OCI-LY7 (cell line): ENCODE data around the gene TTLL9. TPM values are rescaled to one million over a fixed set of nuclear protein-coding genes. Genes with fewer than 3 reads are reported as not detected.
"Not testable (repeated sequence)": the region's sequence is repeated elsewhere in the genome, so short reads cannot be mapped to it uniquely, and the experiment has no call there.

Experiments
- BruUV-seq: library from RNA; stranded (reverse); fragments of 400-500 nt; replicated peaks from 2 replicates; lab custom pipeline; 2021; lab: Mats Ljungman, UMichigan
- CTCF ChIA-PET: fragments of 300-600 bp; sonication (Branson Sonifier 250); formaldehyde crosslinking; loops from one replicate; lab custom pipeline; 2022; ENCODE audit warnings: antibody characterized with exemption; ENCODE audit not compliant: unreplicated experiment; lab: Charles Lee
- POLR2A ChIA-PET: fragments of 300-600 bp; sonication (Branson Sonifier 250); formaldehyde crosslinking; loops from one replicate; lab custom pipeline; 2022; ENCODE audit warnings: antibody characterized with exemption; lab: Charles Lee
- DNase-seq: peaks from one replicate; pipeline ENCODE4 v3.0.0-alpha.2; 2015; ENCODE audit warnings: low spot score
- H2AFZ ChIP-seq: fragments of 200-600 bp; sonication (generic), shearing (Covaris generic); 2 replicates; pipeline ENCODE4 v1.6.1; 2014; ENCODE audit warnings: mild to moderate bottlenecking, antibody characterized with exemption, low read length, moderate library complexity
- H3K27ac ChIP-seq: fragments of 200-600 bp; sonication (generic); 2 replicates; pipeline ENCODE4 v1.5.1; 2014; ENCODE audit warnings: mixed run types, low read depth, mild to moderate bottlenecking, moderate library complexity, low read length, inconsistent platforms; ENCODE audit not compliant: poor library complexity, severe bottlenecking
- H3K36me3 ChIP-seq: fragments of 200-600 bp; sonication (generic); 2 replicates; pipeline ENCODE4 v1.6.1; 2014; ENCODE audit warnings: mild to moderate bottlenecking, antibody characterized with exemption, low read length, moderate library complexity, mixed read lengths; ENCODE audit not compliant: insufficient read depth
- H3K4me1 ChIP-seq: fragments of 200-600 bp; sonication (generic); 2 replicates; pipeline ENCODE4 v1.5.1; 2014; ENCODE audit warnings: mild to moderate bottlenecking, low read length; ENCODE audit not compliant: insufficient read depth, poor library complexity, severe bottlenecking
- H3K4me2 ChIP-seq: fragments of 200-600 bp; sonication (generic); 2 replicates; pipeline ENCODE4 v1.6.1; 2014; ENCODE audit warnings: mild to moderate bottlenecking, low read length
- H3K4me3 ChIP-seq: fragments of 200-600 bp; sonication (generic); 2 replicates; pipeline ENCODE4 v1.5.1; 2014; ENCODE audit warnings: mild to moderate bottlenecking, low read depth, low read length; ENCODE audit not compliant: poor library complexity, severe bottlenecking
- H3K79me2 ChIP-seq: fragments of 200-600 bp; sonication (generic); 2 replicates; pipeline ENCODE4 v1.6.1; 2016; ENCODE audit warnings: low read depth, mild to moderate bottlenecking, low read length, moderate library complexity, mixed read lengths; ENCODE audit not compliant: insufficient read depth
- H3K9me2 ChIP-seq: fragments of 200-600 bp; sonication (generic); 2 replicates; pipeline ENCODE4 v1.6.1; 2016; ENCODE audit warnings: mild to moderate bottlenecking, low read length, mixed read lengths; ENCODE audit not compliant: insufficient read depth
- H3K9me3 ChIP-seq: fragments of 200-600 bp; sonication (generic); 2 replicates; pipeline ENCODE4 v1.6.1; 2014; ENCODE audit warnings: mild to moderate bottlenecking, mixed run types, low read length, mixed read lengths
- H4K20me1 ChIP-seq: fragments of 200-600 bp; sonication (generic); 2 replicates; pipeline ENCODE4 v1.6.1; 2014; ENCODE audit warnings: mild to moderate bottlenecking, antibody characterized with exemption, low read length, moderate library complexity, mixed read lengths; ENCODE audit not compliant: insufficient read depth
- CTCF ChIP-seq: fragments of 200-600 bp; sonication (generic); conservative IDR thresholded peaks from 2 replicates; pipeline ENCODE4 v1.5.1; 2014; ENCODE audit warnings: mild to moderate bottlenecking, antibody characterized with exemption, low read length, moderate library complexity, mixed read lengths
- EZH2phosphoT487 ChIP-seq: fragments of 200-600 bp; sonication (generic); IDR thresholded peaks from 2 replicates; pipeline ENCODE4 v1.6.1; 2018; ENCODE audit warnings: low read depth, borderline replicate concordance, mild to moderate bottlenecking, mixed run types, antibody characterized with exemption, low read length, moderate library complexity, mixed read lengths
- intact Hi-C: fragments of 100-400 bp; cut with micrococcal nuclease; formaldehyde crosslinking; loops from one replicate; pipeline ENCODE4 v1.10.0; 2022; ENCODE audit not compliant: unreplicated experiment
- total RNA-seq, 2 experiments: library from RNA; depleted of rRNA in 1 of 2; stranded (reverse); fragments of >200 nt in 1 of 2; shearing (Covaris generic) in 1 of 2; gene quantifications; 2 replicates each; pipeline ENCODE4 v1.2.3, GENCODE V29; 2014 to 2022

The TTLL9 gene
- total RNA-seq, 2 experiments from 2014 or later: not detected

- ChIA-PET POLR2A (no interaction called here), CTCF (no interaction called here)
- Histone ChIP-seq H3K79me2 (no peaks in the 10 kb centered on the region), H3K4me2 (no peak overlapping the region), H3K9me3 (no peaks in the 10 kb centered on the region), H3K9me2 (no peaks in the 10 kb centered on the region), H3K27ac (no peak overlapping the region), H4K20me1 (no peaks in the 10 kb centered on the region), H3K4me1 (peaks cover 8% of the 10 kb centered on the region), H3K36me3 (no peaks in the 10 kb centered on the region), H3K4me3 (no peak overlapping the region), H2AFZ (no peak overlapping the region)
- DNase-seq: no peak
- intact Hi-C loops: loop anchor here (10.0 kb wide), 1 partner anchor 628 kb away; no protein-coding TSS in a partner anchor
- TF ChIP-seq CTCF (no peak), EZH2phosphoT487 (no peak)
- no TSS peak for BruUV-seq
Measured at GRCh38 chr20:31827059-31827458, 43.4 kb upstream of the TTLL9 start.

- POLR2A ChIA-PET, H3K9me3 ChIP-seq, H4K20me1 ChIP-seq, H3K4me1 ChIP-seq, CTCF ChIA-PET, H3K4me2 ChIP-seq, H3K36me3 ChIP-seq, H2AFZ ChIP-seq, H3K9me2 ChIP-seq, H3K27ac ChIP-seq, BruUV-seq, DNase-seq, H3K79me2 ChIP-seq, H3K4me3 ChIP-seq: not testable (repeated sequence)
- intact Hi-C loops: loop anchor here (10.0 kb wide), 1 partner anchor 627 kb away; no protein-coding TSS in a partner anchor
Measured at GRCh38 chr20:31828016-31828415, 42.4 kb upstream of the TTLL9 start.

- no peaks in the 10 kb centered on the region for H3K9me3 ChIP-seq
- ChIA-PET CTCF (no interaction called here), POLR2A (no interaction called here)
- no peaks in the 10 kb centered on the region for H3K9me2 ChIP-seq
- TF ChIP-seq CTCF: no peak
- no peak for TF ChIP-seq EZH2phosphoT487
- peaks cover 8% of the 10 kb centered on the region for H3K4me1 ChIP-seq
- no peaks in the 10 kb centered on the region for H4K20me1 ChIP-seq
- intact Hi-C loops: loop anchor here (10.0 kb wide), 1 partner anchor 625 kb away; no protein-coding TSS in a partner anchor
- H3K27ac ChIP-seq: no peak overlapping the region
- BruUV-seq: no TSS peak
- peak; percentile 24 for DNase-seq
- H3K36me3 ChIP-seq: no peaks in the 10 kb centered on the region
- no peak overlapping the region for H3K4me2 ChIP-seq
- H3K79me2 ChIP-seq: no peaks in the 10 kb centered on the region
- H3K4me3 ChIP-seq: no peak overlapping the region
- H2AFZ ChIP-seq: no peak overlapping the region
Measured at GRCh38 chr20:31829731-31830130, 40.7 kb upstream of the TTLL9 start.
